Osteoblast (primary cell): ENCODE measurements around the gene ANKH. TPM values are rescaled to one million over a fixed set of nuclear protein-coding genes. Genes with fewer than 3 reads are reported as not detected.
A peak's percentile ranks its signal among the peaks of the same experiment; 100 is the strongest.

Experiments
- DNase-seq: peaks from one replicate; pipeline ENCODE4 v3.0.0; 2011; ENCODE audit warnings: low spot score, mixed read lengths; ENCODE audit not compliant: insufficient read length; ENCODE audit errors: missing footprints
- H2AFZ ChIP-seq: 2 replicates; pipeline ENCODE4 v1.6.0; 2011; ENCODE audit warnings: mild to moderate bottlenecking, low read length
- H3K27ac ChIP-seq: 2 replicates; pipeline ENCODE4 v1.5.1; 2011; ENCODE audit warnings: mild to moderate bottlenecking, low read depth, low read length, moderate library complexity
- H3K27me3 ChIP-seq: 2 replicates; pipeline ENCODE4 v1.6.0; 2012; ENCODE audit warnings: mild to moderate bottlenecking, control low read depth, inconsistent platforms, low read length, moderate library complexity; ENCODE audit not compliant: insufficient read depth
- H3K36me3 ChIP-seq: 2 replicates; pipeline ENCODE4 v1.5.1; 2011; ENCODE audit warnings: mild to moderate bottlenecking, low read length, control low read depth, moderate library complexity; ENCODE audit not compliant: insufficient read depth
- H3K4me1 ChIP-seq: 2 replicates; pipeline ENCODE4 v1.5.1; 2011; ENCODE audit warnings: mild to moderate bottlenecking, low read length, control low read depth, moderate library complexity; ENCODE audit not compliant: insufficient read depth
- H3K4me2 ChIP-seq: 2 replicates; pipeline ENCODE4 v1.6.0; 2011; ENCODE audit warnings: mild to moderate bottlenecking, low read length; ENCODE audit not compliant: insufficient read depth
- H3K4me3 ChIP-seq: fragments of 200-600 bp; sonication (generic); 3 replicates; pipeline ENCODE4 v1.5.1; 2012; ENCODE audit warnings: mild to moderate bottlenecking, low read length, inconsistent platforms; ENCODE audit not compliant: insufficient read depth
- H3K79me2 ChIP-seq: 2 replicates; pipeline ENCODE4 v1.6.0; 2012; ENCODE audit warnings: mild to moderate bottlenecking, low read length, control low read depth, inconsistent platforms; ENCODE audit not compliant: insufficient read depth
- H3K9me3 ChIP-seq: 2 replicates; pipeline ENCODE4 v1.5.1; 2011; ENCODE audit warnings: low read depth, low read length, control low read depth
- H4K20me1 ChIP-seq: 2 replicates; pipeline ENCODE4 v1.6.0; 2012; ENCODE audit warnings: mild to moderate bottlenecking, low read length, control low read depth; ENCODE audit not compliant: insufficient read depth
- CTCF ChIP-seq: IDR thresholded peaks from 2 replicates; pipeline ENCODE4 v1.5.1; 2011; ENCODE audit warnings: mild to moderate bottlenecking, low read depth, low read length, moderate library complexity; ENCODE audit errors: extremely low read depth
- total RNA-seq: library from RNA; depleted of rRNA; stranded (reverse); fragments of >200 nt; gene quantifications from 2 replicates; pipeline ENCODE4 v1.2.3, GENCODE V29; 2012

The ANKH gene
- total RNA-seq, 1 donor = 125 TPM

GRCh38 chr5:14834584-14835550 is 36.7 kb downstream of the ANKH start:
- H3K27ac ChIP-seq = peak overlapping the region; percentile 67
- H3K4me2 ChIP-seq = peak overlapping the region; percentile 61
- H3K4me1 ChIP-seq = peaks cover 46% of the 10 kb centered on the region
- peaks cover 29% of the 10 kb centered on the region for H4K20me1 ChIP-seq
- no peaks in the 10 kb centered on the region for H3K27me3 ChIP-seq
- peaks cover 11% of the 10 kb centered on the region for H3K36me3 ChIP-seq
- H3K9me3 ChIP-seq = no peaks in the 10 kb centered on the region
- TF ChIP-seq CTCF = no peak
- peak; percentile 73 for DNase-seq
- H3K4me3 ChIP-seq = no peak overlapping the region
- peaks cover 65% of the 10 kb centered on the region for H3K79me2 ChIP-seq
- peak overlapping the region; percentile 25 for H2AFZ ChIP-seq

GRCh38 chr5:14834062-14834461 is 37.5 kb downstream of the ANKH start:
- DNase-seq = no peak
- Histone ChIP-seq H3K4me3 (no peak overlapping the region), H2AFZ (no peak overlapping the region), H3K4me2 (no peak overlapping the region), H3K79me2 (peaks cover 66% of the 10 kb centered on the region), H3K27me3 (no peaks in the 10 kb centered on the region), H3K36me3 (peaks cover 9% of the 10 kb centered on the region), H3K27ac (no peak overlapping the region), H3K9me3 (no peaks in the 10 kb centered on the region), H3K4me1 (peaks cover 54% of the 10 kb centered on the region), H4K20me1 (peaks cover 29% of the 10 kb centered on the region)
- no peak for TF ChIP-seq CTCF

GRCh38 chr5:14831006-14831338 is 40.6 kb downstream of the ANKH start:
- Histone ChIP-seq H3K4me2 (peak overlapping the region; percentile 67), H3K4me3 (peak overlapping the region; percentile 43), H3K27me3 (no peaks in the 10 kb centered on the region), H3K36me3 (peaks cover 19% of the 10 kb centered on the region), H3K79me2 (peaks cover 83% of the 10 kb centered on the region), H2AFZ (no peak overlapping the region), H3K27ac (peak overlapping the region; percentile 95), H3K4me1 (peaks cover 55% of the 10 kb centered on the region), H4K20me1 (peaks cover 32% of the 10 kb centered on the region), H3K9me3 (no peaks in the 10 kb centered on the region)
- DNase-seq = peak; percentile 27
- TF ChIP-seq CTCF = no peak

- peaks cover 31% of the 10 kb centered on the region for H4K20me1 ChIP-seq
- H3K36me3 ChIP-seq = peaks cover 19% of the 10 kb centered on the region
- TF ChIP-seq CTCF = no peak
- peak overlapping the region; percentile 43 for H3K4me3 ChIP-seq
- H3K4me1 ChIP-seq = peaks cover 54% of the 10 kb centered on the region
- H3K27ac ChIP-seq = peak overlapping the region; percentile 95
- no peaks in the 10 kb centered on the region for H3K27me3 ChIP-seq
- H2AFZ ChIP-seq = no peak overlapping the region
- DNase-seq = no peak
- peaks cover 87% of the 10 kb centered on the region for H3K79me2 ChIP-seq
- H3K9me3 ChIP-seq = no peaks in the 10 kb centered on the region
- H3K4me2 ChIP-seq = peak overlapping the region; percentile 67
Observed at GRCh38 chr5:14830210-14831005, 41.2 kb downstream of the ANKH start.
